CD4-positive, alpha-beta T cell treated with Interleukin-15 for 4 hours (primary cell): ENCODE data around the gene ACLY.
"Not testable (repeated sequence)": the region's sequence is repeated elsewhere in the genome, so short reads cannot be mapped to it uniquely, and the experiment has no call there.

Experiments
- DNase-seq: peaks from one replicate; pipeline ENCODE4 v3.0.0-alpha.2; 2020; ENCODE audit warnings: low spot score

The ACLY gene

GRCh38 chr17:41910701-41911391 is 7.9 kb downstream of the ACLY start:
- DNase-seq, result no peak

DNA sequence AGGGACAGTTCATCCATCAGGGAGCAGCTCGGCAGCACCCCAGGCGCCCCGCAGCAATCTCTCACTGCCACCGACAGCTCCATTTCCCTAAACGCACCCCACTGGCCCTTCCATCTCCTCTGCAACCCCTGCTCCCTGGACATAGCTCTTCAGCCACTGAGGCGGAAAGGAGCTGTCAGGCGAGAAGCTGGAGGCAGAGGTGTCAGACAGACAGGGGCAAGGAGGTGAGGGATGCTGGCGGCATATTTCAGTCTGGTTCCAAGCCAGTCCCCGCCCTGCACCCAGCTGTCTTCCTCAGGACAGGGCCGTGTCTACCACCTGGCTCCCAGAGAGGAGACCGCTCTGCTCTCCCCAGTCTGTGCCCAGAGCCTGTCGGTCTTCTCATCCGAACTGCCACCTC is 9.7 kb downstream of the ACLY start:
- DNase-seq, result no peak

- DNase-seq, result no peak
Observed at GRCh38 chr17:41907633-41908539, 10.9 kb downstream of the ACLY start.

DNA sequence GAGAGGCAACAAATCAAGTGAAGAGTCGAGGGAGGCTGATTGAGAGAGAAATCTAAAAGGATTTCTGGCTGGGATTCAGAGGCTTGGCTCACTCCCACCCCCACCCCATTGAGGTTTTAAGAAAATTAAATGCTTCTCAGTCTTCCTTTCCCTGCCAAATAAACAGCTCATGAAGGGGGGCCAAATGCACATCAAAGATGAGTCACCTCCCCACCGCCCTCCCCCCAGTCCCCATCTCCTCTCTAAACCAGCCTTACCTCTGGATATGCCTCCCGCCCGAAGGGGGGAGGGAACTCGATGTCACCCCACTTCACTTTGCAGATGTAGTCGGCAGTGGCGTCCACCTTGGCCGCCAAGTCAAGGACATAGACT is 11.6 kb downstream of the ACLY start:
- no peak for DNase-seq

DNA sequence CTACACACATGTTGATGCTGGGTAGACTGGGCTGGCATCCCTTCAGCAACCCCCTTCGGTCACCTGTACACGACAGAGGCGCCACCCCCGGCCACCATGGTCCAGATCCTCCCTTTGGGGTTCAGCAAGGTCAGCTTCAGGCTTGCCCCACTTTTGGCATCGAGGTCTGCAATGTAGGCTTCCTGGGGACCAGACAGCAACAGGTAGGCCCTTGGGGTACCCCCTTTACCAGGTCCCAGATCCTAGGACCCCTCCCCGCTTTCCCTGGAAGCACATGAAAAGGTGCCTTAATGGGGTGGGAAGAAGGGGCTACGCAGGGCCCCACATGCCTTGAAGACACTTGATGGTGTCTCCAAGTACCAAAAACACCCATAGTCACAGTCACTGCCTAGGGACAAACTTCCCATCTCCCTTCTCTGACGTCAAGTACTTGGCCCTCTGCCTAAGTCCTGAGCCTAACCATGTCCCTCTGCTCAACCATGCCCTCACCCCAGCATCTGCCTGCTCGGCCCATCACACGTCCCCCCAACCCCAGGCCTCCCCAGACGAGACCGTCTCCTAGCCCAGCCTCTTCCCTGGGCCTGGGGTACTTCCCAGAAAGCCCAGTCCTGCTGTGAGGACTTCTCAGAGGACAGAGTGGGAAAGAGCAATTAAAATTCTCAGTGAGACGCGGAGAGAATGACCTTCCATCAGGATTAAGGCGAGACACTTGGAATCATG is 12.1 kb downstream of the ACLY start:
- DNase-seq, result no peak

DNA sequence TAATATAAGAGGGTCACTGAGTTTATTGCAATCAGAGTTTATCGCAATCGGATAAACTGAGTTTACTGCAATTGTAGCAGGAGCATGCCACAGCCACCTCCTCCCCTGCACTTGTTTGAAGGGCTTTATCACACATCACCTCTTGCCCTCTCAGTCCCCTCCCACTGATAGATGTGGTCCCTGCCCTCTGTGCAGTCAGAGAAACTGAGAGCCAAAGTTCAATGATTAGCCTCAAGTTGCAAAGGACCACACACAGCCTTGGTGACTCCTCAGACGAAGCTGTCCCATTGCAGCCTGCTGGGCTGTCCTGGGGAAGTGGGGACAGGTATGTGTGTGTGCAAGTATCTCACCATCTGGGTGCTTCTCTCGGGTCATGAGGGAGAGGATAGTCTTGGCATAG is 13.6 kb downstream of the ACLY start:
- DNase-seq, result no peak

DNA sequence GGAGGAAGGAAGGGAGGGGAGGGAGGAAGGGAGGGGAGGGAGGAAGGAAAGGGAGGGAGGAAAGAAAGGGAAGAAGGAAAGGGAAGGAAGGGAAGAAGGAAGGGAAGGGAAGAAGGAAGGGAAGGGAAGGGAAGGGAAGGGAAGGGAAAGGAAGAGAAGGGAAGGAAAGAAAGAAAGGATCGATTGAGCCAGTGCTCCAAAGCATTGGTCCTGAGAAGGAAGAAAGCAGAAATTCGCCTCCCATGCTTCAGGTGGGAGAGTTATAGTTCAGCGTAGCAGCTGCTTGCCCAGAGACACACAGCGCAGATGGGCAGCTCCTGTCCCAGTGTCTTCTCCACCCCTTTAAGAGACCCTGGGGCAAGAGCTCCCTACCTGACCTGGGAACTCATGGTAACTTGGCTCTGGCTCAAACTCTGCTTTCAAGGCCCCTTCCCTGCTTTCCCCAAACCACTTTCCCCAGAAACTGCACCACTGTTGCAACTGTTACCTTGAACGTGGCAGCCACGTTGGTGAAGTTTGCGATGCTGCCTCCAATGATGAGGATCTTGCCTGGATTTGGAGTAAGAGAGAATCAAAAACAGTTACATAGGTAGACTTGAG is 14.4 kb downstream of the ACLY start:
- no peak for DNase-seq

- DNase-seq, result no peak
Observed at GRCh38 chr17:41901646-41902045, 17.1 kb downstream of the ACLY start.

- DNase-seq, result no peak
Observed at GRCh38 chr17:41896726-41897125, 22.0 kb downstream of the ACLY start.

DNA sequence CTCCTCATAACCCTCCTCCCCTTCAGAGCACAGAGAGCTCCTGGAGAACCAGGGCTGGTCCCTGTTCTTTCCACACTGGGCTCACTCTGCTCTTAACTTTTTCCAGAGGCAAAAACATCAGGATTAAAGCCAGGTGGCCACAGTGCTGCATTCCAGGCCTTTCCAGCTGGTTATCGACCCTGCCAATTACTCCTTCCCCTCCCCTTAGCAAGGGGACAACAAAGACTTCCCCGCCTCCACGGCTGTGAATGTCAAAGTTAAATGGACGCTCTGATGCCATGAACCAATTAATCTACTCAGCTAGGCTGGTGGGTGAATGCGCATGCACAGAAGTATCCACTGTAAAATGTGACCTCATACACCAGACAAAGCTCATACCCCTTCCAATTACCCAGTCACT is 23.1 kb downstream of the ACLY start:
- no peak for DNase-seq

GRCh38 chr17:41894791-41895331 is 23.9 kb downstream of the ACLY start:
- no peak for DNase-seq

DNA sequence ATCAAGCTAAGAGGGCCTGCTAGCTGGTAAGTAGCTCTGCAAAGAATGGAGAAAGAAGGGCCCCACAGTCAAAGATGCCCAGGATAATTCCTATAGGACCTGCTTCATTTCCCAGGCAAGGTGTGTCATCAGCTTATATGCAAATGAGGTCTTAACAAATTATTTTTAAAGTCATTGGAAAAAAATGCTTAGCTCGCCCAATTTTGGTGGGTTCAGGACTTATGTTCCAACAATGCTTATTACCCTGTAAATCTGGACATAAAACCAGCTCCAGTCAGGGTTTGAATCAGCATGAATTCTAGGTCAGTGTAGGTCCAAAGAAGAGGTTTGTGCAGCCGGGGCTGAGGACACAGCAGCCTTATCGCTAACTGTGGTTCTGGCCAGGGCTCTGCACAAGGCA is 25.4 kb downstream of the ACLY start:
- no peak for DNase-seq

GRCh38 chr17:41892021-41892376 is 26.8 kb downstream of the ACLY start:
- DNase-seq, result no peak

- no peak for DNase-seq
Observed at GRCh38 chr17:41891135-41892020, 27.4 kb downstream of the ACLY start.

GRCh38 chr17:41888332-41888965 is 30.3 kb downstream of the ACLY start:
- no peak for DNase-seq

- no peak for DNase-seq
Observed at GRCh38 chr17:41885733-41886132, 33.0 kb downstream of the ACLY start.

DNA sequence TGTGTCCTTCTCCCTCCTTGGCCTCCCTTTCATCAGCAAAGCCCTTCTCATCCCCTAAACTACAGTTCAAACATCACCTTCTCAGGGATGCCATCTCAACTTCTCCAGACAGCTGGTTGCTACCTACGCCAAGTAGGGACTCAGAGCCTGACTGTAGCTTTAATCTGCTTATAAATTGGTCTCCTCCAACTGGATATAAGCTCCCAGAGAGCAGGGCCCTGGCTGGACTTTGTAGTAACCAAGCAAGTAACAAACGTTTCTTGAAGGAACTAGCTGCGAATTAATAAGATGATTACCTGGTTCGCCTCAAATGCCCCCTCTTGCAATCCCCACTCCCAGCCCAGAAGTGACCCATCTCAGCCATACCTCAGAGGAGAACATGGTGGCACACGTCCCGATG is 36.0 kb downstream of the ACLY start:
- no peak for DNase-seq

DNA sequence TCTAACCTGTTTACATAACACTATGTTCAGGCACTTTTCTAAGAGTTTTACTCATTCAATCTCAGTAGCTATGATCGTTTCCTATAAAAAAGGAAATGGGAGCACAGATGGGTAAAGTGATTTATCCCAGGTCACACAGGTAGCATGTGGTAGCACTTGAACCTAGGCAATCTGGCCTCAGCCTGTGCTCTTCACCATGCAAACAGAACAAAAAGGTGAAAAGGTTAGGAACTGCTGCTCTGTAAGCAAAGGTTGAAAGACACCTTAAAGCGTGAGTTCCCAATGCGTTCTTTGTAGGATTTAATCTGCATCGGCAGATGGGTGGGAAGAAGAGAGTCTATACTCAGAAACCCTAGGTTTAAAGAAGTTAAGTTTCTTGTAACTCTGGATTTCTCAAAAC is 38.6 kb downstream of the ACLY start:
- no peak for DNase-seq

GRCh38 chr17:41874293-41874670 is 44.5 kb downstream of the ACLY start:
- not testable (repeated sequence) for DNase-seq

DNA sequence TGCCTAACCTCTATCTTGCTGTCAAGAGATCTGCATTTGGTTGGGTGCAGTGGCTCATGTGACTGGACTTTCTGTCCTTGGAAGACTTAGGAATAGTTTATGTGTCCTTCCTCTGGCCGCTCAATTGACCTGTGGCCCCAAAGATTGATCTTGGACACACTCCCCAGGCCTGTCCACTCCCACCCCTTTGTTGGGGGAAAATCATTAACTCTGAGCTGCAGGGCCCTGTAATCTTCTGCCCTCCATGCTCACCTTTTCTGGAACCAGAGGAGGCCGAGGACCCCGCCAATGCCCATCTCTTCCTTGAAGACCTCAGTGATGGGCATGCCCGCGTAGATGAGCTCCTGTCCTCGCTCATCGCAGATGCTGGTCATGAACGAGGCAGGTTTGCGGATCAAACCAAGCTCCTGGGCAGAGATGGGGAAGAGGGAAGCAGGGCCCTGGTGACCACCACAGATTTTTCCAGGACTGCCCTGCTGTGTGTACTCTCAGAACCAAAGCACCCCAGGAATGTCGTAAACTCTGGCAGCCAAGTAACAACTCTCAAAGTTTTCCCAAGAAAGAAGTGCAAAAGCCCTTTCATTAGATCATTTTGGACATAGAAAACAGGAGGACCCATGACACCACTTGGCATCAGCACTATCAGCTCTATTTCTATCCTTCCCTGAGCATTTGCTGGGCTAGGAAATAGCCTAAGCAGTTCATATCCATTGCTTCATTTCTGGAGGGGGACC is 45.0 kb downstream of the ACLY start:
- DNase-seq, result no peak
